HepG2 (cell line): Measurements from ENCODE around the gene GPR62. TPM values are rescaled to one million over a fixed set of nuclear protein-coding genes. Genes with fewer than 3 reads are reported as not detected.
A peak's percentile ranks its signal among the peaks of the same experiment; 100 is the strongest.

ENCODE experiments used
- CBX5 ChIP-seq: sonication (generic); formaldehyde crosslinking; IDR thresholded peaks from 2 replicates; pipeline ENCODE4 v1.4.0; 2020; ENCODE audit warnings: missing genetic modification reagents, borderline replicate concordance
- CSRNP2 ChIP-seq: sonication (generic); formaldehyde crosslinking; conservative IDR thresholded peaks from 2 replicates; pipeline ENCODE4 v1.8.0; 2022; ENCODE audit warnings: low read depth, missing genetic modification reagents
- KIAA2018 ChIP-seq: sonication (generic); formaldehyde crosslinking; IDR thresholded peaks from 2 replicates; pipeline ENCODE4 v1.5.0; 2020; ENCODE audit warnings: mild to moderate bottlenecking, missing genetic modification reagents, borderline replicate concordance
- RFXAP ChIP-seq: sonication (generic); formaldehyde crosslinking; IDR thresholded peaks from 2 replicates; pipeline ENCODE4 v1.4.0; 2020; ENCODE audit warnings: missing genetic modification reagents, borderline replicate concordance
- RXRB ChIP-seq: IDR thresholded peaks from 2 replicates; pipeline ENCODE4 v1.6.1; 2016; ENCODE audit warnings: borderline replicate concordance, missing genetic modification reagents, missing compliant biosample characterization
- ZBTB42 ChIP-seq: sonication (generic); formaldehyde crosslinking; IDR thresholded peaks from 2 replicates; pipeline ENCODE4 v1.5.0; 2020; ENCODE audit warnings: mild to moderate bottlenecking, missing genetic modification reagents
- ZNF431 ChIP-seq: sonication (generic); formaldehyde crosslinking; IDR thresholded peaks from 2 replicates; pipeline ENCODE4 v1.9.0; 2022; ENCODE audit warnings: missing genetic modification reagents, low read depth, mild to moderate bottlenecking, borderline replicate concordance
- ZNF784 ChIP-seq: sonication (generic); formaldehyde crosslinking; IDR thresholded peaks from 2 replicates; pipeline ENCODE4 v1.5.1; 2020; ENCODE audit warnings: missing genetic modification reagents, mild to moderate bottlenecking, borderline replicate concordance
- polyA plus RNA-seq, 8 experiments: library from polyadenylated mRNA; depleted of rRNA in 3 of 8; stranded (reverse) in 7 of 8; unstranded in 1 of 8; fragments of >200 nt; fragmentation: Illumina TruSeq in 4 of 8; extraction: Trizol in 4 of 8; gene quantifications; 2 replicates each; pipeline versions ENCODE4 v1.2.1 to v1.2.3, GENCODE V29; 2011 to 2016; ENCODE audit warnings: low read depth in 4 of 8, missing spikeins in 1 of 8, mixed read lengths in 1 of 8; ENCODE audit not compliant: insufficient read depth in 1 of 8
- total RNA-seq, 5 experiments: library from RNA; depleted of rRNA; stranded (reverse); fragments of >200 nt; fragmentation: Illumina TruSeq; extraction: Trizol; gene quantifications; 2 replicates each; pipeline ENCODE4 v1.2.3, GENCODE V29; 2016; ENCODE audit warnings: low read depth in 1 of 5
- TF ChIP-seq, protein P1 (sequence below): sonication (generic); formaldehyde crosslinking; IDR thresholded peaks from 2 replicates; pipeline ENCODE4 v1.4.0; 2020; ENCODE audit warnings: missing genetic modification reagents
- TF ChIP-seq, protein P2 (sequence below): sonication (generic); formaldehyde crosslinking; IDR thresholded peaks from 2 replicates; pipeline ENCODE4 v1.8.0; 2022; ENCODE audit warnings: low read depth, missing genetic modification reagents
- TF ChIP-seq, protein P3 (sequence below): IDR thresholded peaks from 2 replicates; pipeline ENCODE4 v1.6.1; 2016; ENCODE audit warnings: missing compliant biosample characterization, missing genetic modification reagents, borderline replicate concordance

The GPR62 gene
- total and polyA plus RNA-seq, 2 of the 13 experiments (the other 11 are each of a cell fraction or from before 2014, with no cell fraction given), result not detected

DNA sequence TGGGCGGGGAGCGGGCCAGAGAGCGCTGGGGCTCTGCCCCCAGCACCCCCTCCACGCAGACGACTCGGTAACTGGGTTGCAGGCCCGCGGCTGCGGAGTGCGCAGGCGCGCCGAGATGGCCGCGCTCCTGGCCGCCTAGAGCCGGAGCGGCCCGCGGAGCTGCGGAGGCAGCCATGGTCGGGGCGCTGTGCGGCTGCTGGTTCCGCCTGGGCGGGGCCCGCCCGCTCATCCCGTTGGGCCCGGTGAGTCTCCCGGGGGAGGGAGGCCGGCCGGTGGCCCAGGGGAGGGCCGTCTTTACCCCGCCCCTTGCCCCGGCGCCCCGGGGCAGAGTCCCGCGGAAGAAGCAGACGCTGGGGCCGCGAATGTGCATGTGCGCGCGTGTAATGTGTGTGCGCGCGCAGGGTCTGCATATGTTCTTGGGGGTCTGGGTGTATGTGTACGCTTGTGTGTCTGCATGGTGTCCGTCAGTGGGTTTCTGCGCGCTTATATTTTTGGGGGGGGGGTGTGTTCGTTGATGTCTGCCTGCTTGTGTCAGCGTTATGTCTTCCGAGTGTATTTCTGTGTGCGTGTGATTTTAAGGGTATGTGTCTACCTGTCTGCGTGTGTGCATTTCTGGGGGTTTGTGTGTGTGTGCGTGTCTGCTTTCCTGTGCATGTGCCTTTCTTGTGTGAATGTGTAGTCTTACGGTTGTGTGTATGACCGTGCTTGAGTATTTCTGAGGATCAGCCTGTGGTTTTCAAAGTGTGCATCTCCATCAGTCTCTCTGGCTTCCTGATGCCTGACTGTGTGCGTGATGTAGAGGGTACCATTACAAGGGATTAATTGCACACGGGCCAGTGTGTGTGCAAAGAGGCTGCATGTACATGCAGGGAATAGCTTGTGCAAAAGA is 20.0 kb downstream of the GPR62 start, which contains the start of gene ABHD14A (continued):
- TF ChIP-seq CSRNP2 (CRISPR knock-in tag), result no peak
- 0 out of 2 replicates have a peak, but pooled peaks have one; percentile 53 for TF ChIP-seq ZNF784
- TF ChIP-seq CBX5 (CRISPR knock-in tag), result no peak
- TF ChIP-seq ZNF431 (CRISPR knock-in tag), result no peak; the same call in 1 of the 2 replicates
- TF ChIP-seq, protein P1, sequence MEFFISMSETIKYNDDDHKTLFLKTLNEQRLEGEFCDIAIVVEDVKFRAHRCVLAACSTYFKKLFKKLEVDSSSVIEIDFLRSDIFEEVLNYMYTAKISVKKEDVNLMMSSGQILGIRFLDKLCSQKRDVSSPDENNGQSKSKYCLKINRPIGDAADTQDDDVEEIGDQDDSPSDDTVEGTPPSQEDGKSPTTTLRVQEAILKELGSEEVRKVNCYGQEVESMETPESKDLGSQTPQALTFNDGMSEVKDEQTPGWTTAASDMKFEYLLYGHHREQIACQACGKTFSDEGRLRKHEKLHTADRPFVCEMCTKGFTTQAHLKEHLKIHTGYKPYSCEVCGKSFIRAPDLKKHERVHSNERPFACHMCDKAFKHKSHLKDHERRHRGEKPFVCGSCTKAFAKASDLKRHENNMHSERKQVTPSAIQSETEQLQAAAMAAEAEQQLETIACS (CRISPR knock-in tag), result peak; percentile 63; the same call in 1 of the 2 replicates
- no peak for TF ChIP-seq RFXAP
- no peak for TF ChIP-seq ZBTB42 (CRISPR knock-in tag)
- TF ChIP-seq KIAA2018 (CRISPR knock-in tag), result no peak
- TF ChIP-seq, protein P2, sequence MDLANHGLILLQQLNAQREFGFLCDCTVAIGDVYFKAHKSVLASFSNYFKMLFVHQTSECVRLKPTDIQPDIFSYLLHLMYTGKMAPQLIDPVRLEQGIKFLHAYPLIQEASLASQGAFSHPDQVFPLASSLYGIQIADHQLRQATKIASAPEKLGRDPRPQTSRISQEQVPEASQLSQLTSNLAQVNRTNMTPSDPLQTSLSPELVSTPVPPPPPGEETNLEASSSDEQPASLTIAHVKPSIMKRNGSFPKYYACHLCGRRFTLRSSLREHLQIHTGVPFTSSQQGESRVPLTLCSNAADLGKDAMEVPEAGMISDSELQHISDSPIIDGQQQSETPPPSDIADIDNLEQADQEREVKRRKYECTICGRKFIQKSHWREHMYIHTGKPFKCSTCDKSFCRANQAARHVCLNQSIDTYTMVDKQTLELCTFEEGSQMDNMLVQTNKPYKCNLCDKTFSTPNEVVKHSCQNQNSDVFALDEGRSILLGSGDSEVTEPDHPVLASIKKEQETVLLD (CRISPR knock-in tag), result peak; percentile 91
- no peak for TF ChIP-seq RXRB
- TF ChIP-seq, protein P3, sequence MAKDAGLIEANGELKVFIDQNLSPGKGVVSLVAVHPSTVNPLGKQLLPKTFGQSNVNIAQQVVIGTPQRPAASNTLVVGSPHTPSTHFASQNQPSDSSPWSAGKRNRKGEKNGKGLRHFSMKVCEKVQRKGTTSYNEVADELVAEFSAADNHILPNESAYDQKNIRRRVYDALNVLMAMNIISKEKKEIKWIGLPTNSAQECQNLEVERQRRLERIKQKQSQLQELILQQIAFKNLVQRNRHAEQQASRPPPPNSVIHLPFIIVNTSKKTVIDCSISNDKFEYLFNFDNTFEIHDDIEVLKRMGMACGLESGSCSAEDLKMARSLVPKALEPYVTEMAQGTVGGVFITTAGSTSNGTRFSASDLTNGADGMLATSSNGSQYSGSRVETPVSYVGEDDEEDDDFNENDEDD, result peak; percentile 29; the same call in 1 of the 2 replicates
